AG10803 (cell line): ENCODE data around the gene NFATC1.

ENCODE experiments used
- DNase-seq: peaks from one replicate; pipeline ENCODE4 v3.0.0; 2010; ENCODE audit warnings: low read depth
- H3K4me3 ChIP-seq: 2 replicates; pipeline ENCODE4 v1.5.1; 2011; ENCODE audit warnings: mild to moderate bottlenecking, low read length, control low read depth
- TF ChIP-seq, protein P1 (sequence below): conservative IDR thresholded peaks from 2 replicates; pipeline ENCODE4 v1.5.1; 2011; ENCODE audit warnings: mild to moderate bottlenecking, low read length, control low read depth, inconsistent platforms

Gene NFATC1

GRCh38 chr18:79525556-79526467 is 130.1 kb downstream of the NFATC1 start:
- peak; percentile 30 for DNase-seq

DNA sequence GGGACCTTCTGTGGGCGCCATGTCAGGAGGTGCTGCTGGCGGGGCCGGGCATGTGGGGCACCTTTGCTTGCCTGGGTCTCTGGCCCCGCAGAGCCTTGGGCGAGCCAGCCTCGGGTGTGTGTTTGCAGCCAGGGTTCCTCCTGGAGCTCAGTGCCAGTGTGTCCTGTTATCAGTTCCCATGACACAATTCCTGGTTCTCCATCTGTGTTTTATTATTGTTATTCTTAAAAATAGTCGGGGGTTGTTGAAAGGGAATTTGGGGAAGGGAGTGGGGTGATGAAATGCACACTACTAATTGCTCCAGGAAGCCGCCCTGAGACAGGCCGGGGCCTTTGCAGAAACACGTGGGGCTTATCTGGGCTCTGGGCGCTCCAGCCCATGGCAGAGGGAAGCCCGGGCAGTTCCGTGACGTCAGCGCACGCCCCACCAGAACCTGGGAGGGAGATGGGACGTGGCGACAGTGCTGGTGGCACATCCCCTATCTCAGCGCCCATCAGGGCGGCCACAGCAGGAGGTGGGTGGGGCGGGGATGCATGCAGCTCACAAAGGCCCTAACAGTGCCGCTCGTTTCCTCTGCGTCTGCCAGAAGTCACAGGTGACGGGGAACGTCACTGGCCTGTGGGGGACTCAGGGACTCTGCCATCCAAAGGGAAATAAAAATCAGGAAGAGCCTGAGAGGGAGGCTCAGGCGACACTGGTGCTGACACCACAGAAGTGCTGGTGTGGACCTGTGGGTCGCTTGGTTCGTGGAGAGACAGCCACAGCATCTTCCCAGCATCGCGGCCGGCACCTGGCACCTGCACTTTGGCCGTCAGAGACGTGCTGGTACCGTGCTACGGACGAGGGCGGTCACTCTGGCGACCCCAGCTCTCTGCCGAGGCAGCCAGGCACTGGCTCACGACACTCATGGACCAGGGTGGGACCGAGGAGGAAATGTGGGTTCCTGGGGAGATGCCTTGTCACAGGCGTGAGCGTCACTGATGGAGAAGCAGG is 131.0 kb downstream of the NFATC1 start:
- no peak for DNase-seq
- TF ChIP-seq, protein P1, sequence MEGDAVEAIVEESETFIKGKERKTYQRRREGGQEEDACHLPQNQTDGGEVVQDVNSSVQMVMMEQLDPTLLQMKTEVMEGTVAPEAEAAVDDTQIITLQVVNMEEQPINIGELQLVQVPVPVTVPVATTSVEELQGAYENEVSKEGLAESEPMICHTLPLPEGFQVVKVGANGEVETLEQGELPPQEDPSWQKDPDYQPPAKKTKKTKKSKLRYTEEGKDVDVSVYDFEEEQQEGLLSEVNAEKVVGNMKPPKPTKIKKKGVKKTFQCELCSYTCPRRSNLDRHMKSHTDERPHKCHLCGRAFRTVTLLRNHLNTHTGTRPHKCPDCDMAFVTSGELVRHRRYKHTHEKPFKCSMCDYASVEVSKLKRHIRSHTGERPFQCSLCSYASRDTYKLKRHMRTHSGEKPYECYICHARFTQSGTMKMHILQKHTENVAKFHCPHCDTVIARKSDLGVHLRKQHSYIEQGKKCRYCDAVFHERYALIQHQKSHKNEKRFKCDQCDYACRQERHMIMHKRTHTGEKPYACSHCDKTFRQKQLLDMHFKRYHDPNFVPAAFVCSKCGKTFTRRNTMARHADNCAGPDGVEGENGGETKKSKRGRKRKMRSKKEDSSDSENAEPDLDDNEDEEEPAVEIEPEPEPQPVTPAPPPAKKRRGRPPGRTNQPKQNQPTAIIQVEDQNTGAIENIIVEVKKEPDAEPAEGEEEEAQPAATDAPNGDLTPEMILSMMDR = no peak
- H3K4me3 ChIP-seq = no peak overlapping the region

More at GRCh38 chr18:79525556-79526467, 130.1 kb downstream of the NFATC1 start:
- TF ChIP-seq, protein P1 = no peak
- no peak overlapping the region for H3K4me3 ChIP-seq

DNA sequence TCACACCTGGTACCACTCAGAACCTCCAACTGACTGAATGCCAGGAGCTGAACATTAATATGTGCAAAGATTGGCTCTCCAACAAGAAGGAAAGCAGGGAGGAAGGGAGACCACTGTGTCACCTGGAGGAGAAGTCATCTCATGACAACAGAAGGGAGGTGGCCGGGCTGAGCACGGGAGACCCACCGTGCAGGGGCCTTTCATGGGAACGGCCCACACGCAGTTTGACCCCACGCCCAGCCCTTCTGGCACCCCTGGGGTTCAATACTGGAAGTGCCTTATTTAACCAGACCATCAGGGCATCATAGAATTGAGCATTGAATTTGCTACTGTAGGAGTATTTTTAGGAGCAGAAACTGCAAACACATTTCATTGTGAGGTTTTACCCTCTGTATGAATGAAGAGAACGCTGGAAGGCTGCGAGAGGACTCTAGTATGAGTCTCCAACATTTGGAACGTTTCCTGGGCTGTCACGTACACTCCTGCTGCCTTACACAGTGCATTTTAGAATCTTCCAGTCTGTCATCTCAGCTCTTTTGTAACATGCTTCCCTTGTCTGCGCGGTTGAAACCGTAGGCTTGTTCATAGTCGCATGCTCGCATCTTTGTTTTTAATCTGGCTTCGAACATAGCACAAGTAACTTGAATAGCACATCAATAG is 132.1 kb downstream of the NFATC1 start:
- DNase-seq = no peak
- TF ChIP-seq, protein P1 = no peak
- no peak overlapping the region for H3K4me3 ChIP-seq

- no peak for DNase-seq
- TF ChIP-seq, protein P1 = no peak
- no peak overlapping the region for H3K4me3 ChIP-seq
Measured at GRCh38 chr18:79528316-79528695, 132.6 kb downstream of the NFATC1 start.

GRCh38 chr18:79528846-79529245 is 133.1 kb downstream of the NFATC1 start:
- peak; percentile 61 for DNase-seq
- TF ChIP-seq, protein P1 = peak; percentile 94
- no peak overlapping the region for H3K4me3 ChIP-seq

DNA sequence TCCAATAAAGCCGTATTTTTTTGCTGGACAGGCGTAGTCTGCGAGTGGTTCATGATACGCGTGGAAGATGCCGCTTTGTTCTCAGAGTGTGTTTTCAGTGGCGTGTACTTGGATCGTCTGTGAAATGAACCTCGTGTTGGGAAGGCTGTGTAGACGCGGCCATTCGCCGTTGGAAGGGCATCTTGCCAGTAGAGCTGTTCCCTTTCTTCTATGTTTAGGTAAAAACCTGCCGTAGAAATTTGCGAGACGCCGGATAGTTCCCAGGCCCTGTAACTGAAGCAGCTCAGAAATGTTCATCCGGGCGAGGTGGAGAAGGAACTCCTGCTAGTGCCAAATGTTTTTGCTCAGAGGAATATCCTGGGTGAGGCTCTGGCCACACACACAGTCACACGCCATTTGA is 133.6 kb downstream of the NFATC1 start:
- TF ChIP-seq, protein P1 = no peak
- DNase-seq = no peak
- H3K4me3 ChIP-seq = no peak overlapping the region
